Heart left ventricle (tissue), 16 donors: Measurements from ENCODE around the gene TJP1. TPM values are rescaled to one million over a fixed set of nuclear protein-coding genes. Genes with fewer than 3 reads are reported as not detected.

ENCODE experiments used
- ATAC-seq, 4 donors: fragments of 200-7000 bp; cut with Tn5 transposase; one replicate each; pipeline ENCODE4 v1.9.1; 2020 to 2022; ENCODE audit warnings: moderate library complexity in 4 of 4, mild to moderate bottlenecking in 3 of 4, moderate number of reproducible peaks in 1 of 4
- DNase-seq, 5 donors: peaks; one replicate each; pipeline ENCODE4 v3.0.0-alpha.2; 2020
- H3K27ac ChIP-seq, 12 donors: fragments of 200-600 bp; sonication (generic) in 4 of 12; one replicate each; pipeline versions ENCODE4 v1.5.0 to v1.8.0; 2016 to 2022; ENCODE audit warnings: mild to moderate bottlenecking in 2 of 12
- H3K27me3 ChIP-seq, 9 donors: fragments of 200-600 bp; sonication (generic) in 2 of 9; one replicate each; pipeline versions ENCODE4 v1.5.1 to v1.8.0; 2016 to 2022; ENCODE audit warnings: mild to moderate bottlenecking in 3 of 9
- H3K36me3 ChIP-seq, 9 donors: fragments of 200-600 bp; sonication (generic) in 2 of 9; one replicate each; pipeline versions ENCODE4 v1.5.0 to v1.8.0; 2018 to 2022; ENCODE audit warnings: mild to moderate bottlenecking in 2 of 9
- H3K4me1 ChIP-seq, 12 donors: fragments of 200-600 bp; sonication (generic) in 4 of 12; one replicate each; pipeline versions ENCODE4 v1.5.0 to v1.8.0; 2016 to 2022; ENCODE audit warnings: mild to moderate bottlenecking in 3 of 12
- H3K4me3 ChIP-seq, 12 donors: fragments of 200-600 bp; sonication (generic) in 4 of 12; one replicate each; pipeline versions ENCODE4 v1.5.0 to v1.8.0; 2017 to 2022; ENCODE audit warnings: mild to moderate bottlenecking in 9 of 12, moderate library complexity in 4 of 12
- H3K9me3 ChIP-seq, 12 donors: fragments of 200-600 bp; sonication (generic) in 4 of 12; one replicate each; pipeline versions ENCODE4 v1.5.0 to v1.8.0; 2016 to 2022; ENCODE audit warnings: mild to moderate bottlenecking in 1 of 12
- CTCF ChIP-seq, 12 donors: fragments of 200-600 bp; sonication (generic) in 4 of 12; IDR thresholded peaks; one replicate each; pipeline versions ENCODE4 v1.5.0 to v1.8.0; 2018 to 2022; ENCODE audit warnings: antibody characterized with exemption in 12 of 12, mild to moderate bottlenecking in 5 of 12
- POLR2A ChIP-seq, 2 donors: fragments of 450-650 bp; IDR thresholded peaks; one replicate each; pipeline ENCODE4 v1.6.1; 2017; ENCODE audit warnings: antibody characterized with exemption in 2 of 2, mild to moderate bottlenecking in 2 of 2, moderate library complexity in 2 of 2
- WGBS, 4 donors: extraction: QIAGEN DNeasy Blood & Tissue Kit in 2 of 4; methylation state at CpG; one replicate each; pipeline versions ENCODE4 v1.1.5 to v1.1.7; 2013 to 2018; 5-methylcytosine and 5-hydroxymethylcytosine counted together
- intact Hi-C, 10 donors: fragments of 100-400 bp; cut with DNase I; formaldehyde crosslinking; loops; one replicate each; pipeline versions ENCODE4 v1.11.1 to v1.14.2; 2022
- polyA plus RNA-seq, 2 donors: library from polyadenylated mRNA; stranded (reverse); fragments of 200-250 nt; gene quantifications; one replicate each; pipeline ENCODE4 v1.2.3, GENCODE V29; 2013
- total RNA-seq, 9 donors: library from RNA; depleted of rRNA in 2 of 9; stranded (reverse); fragments of >200 nt in 2 of 9; fragmentation: NEBNext Ultra II Directional in 3 of 9; extraction: Animal tissue kit (Norgen Biotek cat#: 25700) in 3 of 9; gene quantifications; one replicate each; pipeline versions ENCODE4 v1.1.0 to v1.2.4, GENCODE V29; 2016 to 2023
- donor health status: ischemic (EF 13 %, LVEDD 7.1; RV severe dilation, severe dysfunction).
- donor health status: healthy with polysubstance abuse.
- donor health status: DM: no; HTN: yes; CAD: no.
- donor health status: DM: no; HTN: no; CAD: no.
- donor health status: ischemic (EF 25% LVEDD 6.9; RV normal size, moderate dysfunction).
- donor health status: ischemic (EF 25% LVEDD 5.7; RV mildly dilated, moderate dysfunction).
- donor health status: healthy.
- donor health status: DM: yes; HTN: yes; CAD: no.
- donor health status: ischemic (EF 35%, LVEDD 5.7; RV mildly dilated, moderate dysfunction).
- donor health status: nonischemic (EF 11% LVEDD 7.7; RV severe dilation, severe dysfunction).
- donor health status: DM: yes; HTN: yes; CAD: no.
- donor health status: PGD.
- donor health status: ischemic (EF 29% LVEDD 5.4; RV normal size, mild dysfunction).
- donor health status: nonischemic (EF 23%, LVEDD 6.1; RV moderate dilation, normal function).

The TJP1 gene
- total and polyA plus RNA-seq, 11 donors: 26.8 to 159 (median 105) TPM

GRCh38 chr15:29849716-29850115 is 27.4 kb upstream of the TJP1 start:
- WGBS, 4 donors: 96 to 99% (median 98%) methylated on average over 6 to 7 of the region's 7 CpGs
- intact Hi-C loops: loop anchor here in 1 of 10 donors (10.0 kb wide), 1 partner anchor 55 kb away; no protein-coding TSS in a partner anchor

GRCh38 chr15:29849218-29849617 is 26.9 kb upstream of the TJP1 start:
- 93 to 100% (median 95%) methylated on average over 1 of the region's 1 CpG for WGBS, 4 donors
- intact Hi-C loops: no loop called here

More at GRCh38 chr15:29849716-29850115, 27.4 kb upstream of the TJP1 start:
- Histone ChIP-seq H3K27me3 (no peaks in the 10 kb centered on the region), H3K9me3 (peaks cover 0 to 34% (median 9%) of the 10 kb centered on the region in 12 donors), H3K27ac (no peak overlapping the region), H3K36me3 (no peaks in the 10 kb centered on the region), H3K4me3 (no peak overlapping the region), H3K4me1 (peaks cover 0 to 3% (median 0%) of the 10 kb centered on the region in 12 donors)
- TF ChIP-seq POLR2A (IDR thresholded peaks at IDR 0.05): no peak
- TF ChIP-seq CTCF (IDR thresholded peaks at IDR 0.05): no peak
- no peak for ATAC-seq
- DNase-seq: no peak

GRCh38 chr15:29844290-29844903 is 22.1 kb upstream of the TJP1 start:
- no peaks in the 10 kb centered on the region for H3K36me3 ChIP-seq
- H3K4me3 ChIP-seq: no peak overlapping the region
- TF ChIP-seq POLR2A (IDR thresholded peaks at IDR 0.05) (no peak), CTCF (IDR thresholded peaks at IDR 0.05) (no peak)
- intact Hi-C loops: no loop called here
- peaks cover 0 to 3% (median 0%) of the 10 kb centered on the region in 9 donors for H3K27me3 ChIP-seq
- peaks cover 0 to 16% (median 2%) of the 10 kb centered on the region in 12 donors for H3K9me3 ChIP-seq
- no peak overlapping the region for H3K27ac ChIP-seq
- peaks cover 0 to 36% (median 11%) of the 10 kb centered on the region in 12 donors for H3K4me1 ChIP-seq
- DNase-seq (no peak), ATAC-seq (no peak)
- WGBS, 4 donors: 92 to 97% (median 94%) methylated on average over 4 to 5 of the region's 5 CpGs

More at GRCh38 chr15:29849218-29849617, 26.9 kb upstream of the TJP1 start:
- Histone ChIP-seq H3K4me1 (peaks cover 0 to 2% (median 0%) of the 10 kb centered on the region in 12 donors), H3K4me3 (no peak overlapping the region), H3K9me3 (peaks cover 0 to 34% (median 9%) of the 10 kb centered on the region in 12 donors), H3K27me3 (no peaks in the 10 kb centered on the region), H3K36me3 (no peaks in the 10 kb centered on the region), H3K27ac (no peak overlapping the region)
- ATAC-seq: no peak
- DNase-seq: no peak
- TF ChIP-seq CTCF (IDR thresholded peaks at IDR 0.05): no peak
- no peak for TF ChIP-seq POLR2A (IDR thresholded peaks at IDR 0.05)

GRCh38 chr15:29842290-29842689 is 20.0 kb upstream of the TJP1 start:
- Histone ChIP-seq H3K27ac (peak overlapping the region in 4 of 12 donors; percentile 60 to 85 (median 82)), H3K27me3 (peaks cover 0 to 3% (median 0%) of the 10 kb centered on the region in 9 donors), H3K36me3 (no peaks in the 10 kb centered on the region), H3K9me3 (peaks cover 0 to 4% (median 0%) of the 10 kb centered on the region in 12 donors), H3K4me3 (no peak overlapping the region), H3K4me1 (peaks cover 0 to 36% (median 11%) of the 10 kb centered on the region in 12 donors)
- 92 to 96% (median 94%) methylated on average over 5 of the region's 5 CpGs for WGBS, 4 donors
- no peak for TF ChIP-seq CTCF (IDR thresholded peaks at IDR 0.05)
- TF ChIP-seq POLR2A (IDR thresholded peaks at IDR 0.05): no peak
- ATAC-seq (no peak), DNase-seq (no peak)
- intact Hi-C loops: no loop called here
